T follicular helper cell (primary cell): ENCODE results near the gene RHBDL3.
A peak's percentile ranks its signal among the peaks of the same experiment; 100 is the strongest.
"Not testable (repeated sequence)": the region's sequence is repeated elsewhere in the genome, so short reads cannot be mapped to it uniquely, and the experiment has no call there.

Experiments used
- DNase-seq: peaks from one replicate; pipeline ENCODE4 v3.0.0-alpha.2; 2020; ENCODE audit warnings: low read depth

Gene RHBDL3

GRCh38 chr17:32323811-32324491 lies 58.3 kb downstream of the RHBDL3 start:
- DNase-seq: no peak

DNA sequence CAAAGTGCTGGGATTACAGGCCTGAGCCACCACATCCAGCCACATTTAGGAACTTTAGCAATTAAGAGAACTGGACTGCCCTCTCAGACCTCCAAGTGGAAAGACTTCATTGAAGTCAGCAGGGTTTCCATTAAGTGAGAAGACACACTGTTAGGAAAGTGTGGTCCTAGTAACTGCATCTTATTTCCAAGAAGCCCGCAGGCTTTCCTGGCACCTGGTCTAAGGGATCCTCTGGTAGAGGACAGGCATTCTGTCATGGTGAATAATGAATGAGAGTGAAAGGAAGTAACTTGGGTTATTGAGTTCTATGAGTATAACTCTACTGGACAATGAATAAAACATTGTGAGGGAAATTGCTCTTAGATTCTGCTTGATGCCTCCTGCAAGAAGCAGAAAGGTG lies 62.3 kb downstream of the RHBDL3 start:
- DNase-seq: no peak

GRCh38 chr17:32330147-32330546 lies 64.5 kb downstream of the RHBDL3 start:
- no peak for DNase-seq

- no peak for DNase-seq
These were observed 65.8 kb downstream of the RHBDL3 start for GRCh38 chr17:32331243-32332040.

DNA sequence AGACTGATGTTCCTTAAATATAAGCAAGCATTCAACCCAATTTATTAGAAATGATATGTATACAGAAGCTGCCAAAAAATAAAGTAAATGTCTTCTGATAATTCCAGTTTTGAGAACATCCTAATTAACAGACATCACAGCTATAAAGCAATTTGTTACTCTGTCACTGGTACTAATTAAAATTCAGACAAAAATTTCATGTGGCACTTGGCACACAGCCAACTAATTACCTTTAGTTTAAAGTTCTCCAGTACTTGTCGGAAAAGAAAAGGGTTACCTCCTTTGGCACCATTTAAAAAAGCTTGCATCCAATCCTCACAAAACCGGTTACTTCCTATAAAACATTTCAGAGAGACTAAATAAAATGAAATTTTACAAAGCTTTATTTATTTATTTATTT lies 67.6 kb downstream of the RHBDL3 start:
- DNase-seq: no peak

DNA sequence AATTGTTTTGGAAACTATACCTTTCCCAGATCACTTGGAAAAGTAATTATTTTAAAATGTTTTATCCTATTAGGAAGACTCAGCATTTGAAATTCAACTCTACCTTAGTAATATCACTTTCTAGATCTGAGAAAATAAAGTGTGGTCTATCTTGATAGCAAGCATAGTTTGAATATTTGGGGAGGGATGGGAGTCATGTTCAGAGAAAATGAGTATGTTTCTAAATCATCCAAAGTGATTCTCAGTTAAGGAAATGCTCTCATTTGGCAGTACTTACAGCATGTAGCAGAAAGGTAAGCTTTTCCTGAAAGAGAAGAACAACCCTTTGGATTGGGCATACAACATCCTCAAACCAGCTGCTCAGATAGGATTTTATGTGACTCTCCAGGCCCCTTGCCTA lies 69.4 kb downstream of the RHBDL3 start:
- DNase-seq: no peak

DNA sequence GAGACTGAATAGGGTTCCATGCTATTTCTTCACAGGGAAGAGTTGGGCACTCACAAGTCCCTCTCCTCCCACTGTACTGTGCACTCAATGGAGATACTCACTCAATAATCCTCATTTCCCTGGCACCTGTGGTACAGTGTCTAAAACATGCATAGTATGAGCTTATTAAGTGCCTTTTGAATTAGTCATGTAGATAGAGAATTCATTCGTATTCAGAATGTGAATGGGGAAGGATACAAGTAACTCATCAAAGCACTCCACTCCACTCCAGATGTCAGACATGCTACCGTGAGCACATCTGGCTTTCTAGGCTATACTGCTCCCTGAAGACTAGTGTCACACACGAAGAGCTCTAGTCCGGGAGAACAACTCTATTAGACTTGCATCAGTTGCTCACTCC lies 70.1 kb downstream of the RHBDL3 start:
- DNase-seq: no peak

GRCh38 chr17:32341141-32341856 lies 75.7 kb downstream of the RHBDL3 start:
- DNase-seq: peak; percentile 48

DNA sequence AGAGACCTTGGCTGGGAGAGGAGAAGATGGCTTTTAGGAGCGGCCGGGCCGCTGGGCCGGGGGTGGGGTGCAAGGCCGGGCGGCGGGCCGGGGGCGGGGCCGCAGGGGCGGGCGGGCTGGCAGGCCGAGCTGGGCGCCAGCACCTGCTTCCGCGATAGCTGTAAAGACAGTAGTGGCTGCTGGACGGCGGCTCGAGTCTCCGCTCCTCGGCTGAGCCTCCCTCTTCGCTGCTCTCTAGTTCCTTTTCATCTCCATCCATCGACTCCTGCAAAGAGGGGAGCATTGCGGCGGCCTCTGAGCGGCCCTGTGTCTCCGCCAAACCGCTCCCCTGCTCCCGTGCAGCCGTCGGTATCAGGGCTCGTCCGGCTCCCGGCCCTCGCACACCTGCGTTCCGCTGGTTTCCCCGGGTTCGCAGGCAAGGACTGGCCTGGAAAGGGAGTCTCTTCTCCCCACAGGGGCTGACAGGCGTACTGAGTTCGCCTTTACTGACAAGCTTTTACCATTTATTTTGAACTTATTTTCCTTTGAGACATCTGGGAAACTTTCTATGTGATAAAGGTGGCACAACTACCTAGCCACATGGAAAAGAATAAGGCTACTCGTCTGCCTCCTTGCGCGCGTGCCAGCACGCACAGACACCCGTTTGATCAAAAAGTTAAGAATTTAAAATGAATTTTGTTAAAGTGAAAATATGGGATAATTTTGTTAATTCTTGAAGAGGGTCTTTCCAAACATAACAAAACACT lies 76.4 kb downstream of the RHBDL3 start, which contains the start of gene C17orf75:
C17orf75 (minus strand) TSS at position 317 of the 746 bp plus-strand sequence; CDS start at position 283, 34 bp downstream.
- peak; percentile 58 for DNase-seq

GRCh38 chr17:32342603-32343325 lies 77.1 kb downstream of the RHBDL3 start:
- no peak for DNase-seq

- no peak for DNase-seq
These were observed 80.4 kb downstream of the RHBDL3 start for GRCh38 chr17:32345951-32346600.

GRCh38 chr17:32348483-32348800 lies 82.8 kb downstream of the RHBDL3 start:
- no peak for DNase-seq

- DNase-seq: no peak
These were observed 83.8 kb downstream of the RHBDL3 start for GRCh38 chr17:32349503-32349853.

DNA sequence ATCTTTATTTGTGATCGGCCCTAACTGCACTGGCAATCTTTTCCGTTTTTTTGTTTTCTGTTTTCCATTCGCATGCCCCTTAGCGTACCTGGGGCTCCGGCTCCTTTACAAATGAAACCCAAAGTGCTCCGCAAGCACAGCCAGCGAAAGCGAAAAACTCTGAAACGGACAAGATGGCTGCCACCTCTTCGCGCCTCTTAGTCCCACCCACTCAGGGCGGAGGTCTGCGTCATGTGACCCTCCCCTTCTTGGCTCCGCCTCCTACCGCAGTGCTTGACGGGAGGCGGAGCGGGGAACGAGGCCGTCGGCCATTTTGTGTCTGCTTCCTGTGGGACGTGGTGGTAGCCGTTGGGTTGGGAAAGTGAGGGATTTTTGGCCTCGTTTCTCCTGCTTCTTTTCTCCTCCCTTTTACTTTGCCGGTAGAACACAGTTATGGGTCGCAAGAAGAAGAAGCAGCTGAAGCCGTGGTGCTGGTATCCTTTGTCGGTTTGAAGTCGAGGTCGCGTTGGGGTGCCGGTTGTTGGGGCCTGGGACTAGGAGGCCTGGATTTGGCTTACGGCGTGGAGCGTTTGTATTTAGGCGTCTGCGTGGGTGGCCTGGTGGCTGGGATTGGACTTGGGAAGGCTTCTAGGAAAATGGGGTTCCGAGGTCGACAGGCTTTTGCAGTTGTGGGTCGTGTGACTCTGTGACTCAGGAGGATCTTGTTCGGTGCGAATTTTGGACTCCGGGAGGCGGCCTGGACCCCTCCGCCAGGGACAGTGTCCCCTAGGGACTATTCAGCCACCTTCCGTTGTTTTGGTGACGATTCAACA lies 84.4 kb downstream of the RHBDL3 start, which contains the start of gene ZNF207:
ZNF207 (plus strand) TSS at position 304 of the 812 bp plus-strand sequence; CDS start at position 433, 129 bp downstream.
- DNase-seq: peak; percentile 92

GRCh38 chr17:32350666-32351418 lies 85.2 kb downstream of the RHBDL3 start:
- DNase-seq: peak; percentile 41

DNA sequence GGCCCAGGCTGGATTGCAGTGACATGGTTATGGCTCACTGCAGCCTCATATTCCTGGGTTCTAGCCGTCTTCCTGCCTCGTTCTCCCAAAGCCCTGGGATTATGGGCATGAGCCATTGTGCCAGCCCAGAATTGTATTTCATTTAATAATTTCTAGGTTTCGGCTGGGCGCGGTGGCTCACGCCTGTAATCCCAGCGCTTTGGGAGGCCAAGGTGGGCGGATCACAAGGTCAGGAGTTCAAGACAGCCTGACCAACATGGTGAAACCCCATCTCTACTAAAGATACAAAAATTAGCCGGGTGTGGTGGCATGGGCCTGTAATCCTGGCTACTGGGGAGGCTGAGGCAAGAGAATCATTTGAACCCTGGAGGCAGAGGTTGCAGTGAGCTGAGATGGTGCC lies 87.1 kb downstream of the RHBDL3 start:
- DNase-seq: not testable (repeated sequence)

DNA sequence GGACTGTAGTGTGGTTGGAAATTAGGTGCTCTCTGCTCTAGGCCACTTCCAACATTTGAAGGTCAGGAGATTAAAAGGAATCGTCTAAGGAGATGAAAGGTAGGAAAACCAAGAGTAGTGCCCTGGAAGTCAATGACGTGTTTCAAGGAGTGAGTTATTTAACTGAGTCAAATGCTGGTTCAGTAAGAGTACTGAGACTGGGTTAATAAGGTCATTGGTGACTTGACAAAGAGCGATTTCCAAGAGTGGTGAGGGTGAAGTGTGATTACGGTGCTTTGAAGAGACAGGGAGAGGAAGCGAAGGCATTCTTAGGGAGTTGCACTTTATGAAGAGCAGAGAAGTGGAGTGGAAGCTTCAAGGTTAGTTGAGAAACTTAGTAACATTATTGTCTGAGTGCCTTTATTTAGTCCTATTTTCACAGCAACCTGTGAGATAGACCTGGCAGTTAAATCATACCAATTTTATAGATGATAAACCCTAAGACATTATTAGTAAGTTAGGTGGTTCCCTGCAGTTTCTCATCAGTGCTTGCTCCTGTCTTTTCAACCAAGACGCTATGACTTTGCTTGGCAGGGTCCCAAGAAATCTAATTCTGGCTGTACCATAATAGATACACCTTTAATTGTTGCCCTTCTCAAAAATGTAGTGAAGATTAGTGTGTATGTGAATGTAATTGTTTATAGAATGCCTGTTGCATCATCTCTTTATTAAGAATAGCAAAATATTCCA lies 90.2 kb downstream of the RHBDL3 start:
- no peak for DNase-seq

GRCh38 chr17:32356378-32356743 lies 90.7 kb downstream of the RHBDL3 start:
- DNase-seq: no peak

DNA sequence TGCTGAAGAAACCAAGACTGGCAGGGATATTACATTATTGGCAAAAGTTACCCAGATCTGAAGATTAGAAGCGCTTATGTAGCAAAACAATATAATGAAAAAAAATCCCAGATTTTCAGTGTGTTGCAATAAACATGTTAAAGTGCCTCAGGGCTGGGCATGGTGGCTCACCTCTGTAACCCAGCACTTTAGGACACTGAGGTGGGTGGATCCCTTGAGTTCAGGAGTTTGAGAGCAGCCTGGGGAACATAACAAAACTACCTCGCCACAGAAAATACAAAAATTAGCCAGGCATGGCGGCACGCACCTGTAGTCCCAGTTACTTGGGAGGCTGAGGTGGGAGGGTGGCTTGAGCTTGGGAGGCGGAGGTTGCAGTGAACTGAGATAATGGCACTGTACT lies 91.1 kb downstream of the RHBDL3 start:
- no peak for DNase-seq
